Vagina (tissue), 2 donors: ENCODE data around the gene SBK1.
A peak's percentile ranks its signal among the peaks of the same experiment; 100 is the strongest.

Source experiments
- CTCF ChIP-seq, 3 experiments: fragments of 450-650 bp in 2 of 3; fragments of 200-600 bp in 1 of 3; sonication (generic) in 1 of 3; IDR thresholded peaks; one replicate each; pipeline ENCODE4 v1.5.1; 2017 to 2019; ENCODE audit warnings: antibody characterized with exemption in 3 of 3, mild to moderate bottlenecking in 2 of 3, moderate library complexity in 2 of 3
- POLR2A ChIP-seq, 2 donors: fragments of 450-650 bp; IDR thresholded peaks; one replicate each; pipeline ENCODE4 v1.6.1; 2017; ENCODE audit warnings: antibody characterized with exemption in 2 of 2, mild to moderate bottlenecking in 2 of 2, moderate library complexity in 2 of 2

DNA sequence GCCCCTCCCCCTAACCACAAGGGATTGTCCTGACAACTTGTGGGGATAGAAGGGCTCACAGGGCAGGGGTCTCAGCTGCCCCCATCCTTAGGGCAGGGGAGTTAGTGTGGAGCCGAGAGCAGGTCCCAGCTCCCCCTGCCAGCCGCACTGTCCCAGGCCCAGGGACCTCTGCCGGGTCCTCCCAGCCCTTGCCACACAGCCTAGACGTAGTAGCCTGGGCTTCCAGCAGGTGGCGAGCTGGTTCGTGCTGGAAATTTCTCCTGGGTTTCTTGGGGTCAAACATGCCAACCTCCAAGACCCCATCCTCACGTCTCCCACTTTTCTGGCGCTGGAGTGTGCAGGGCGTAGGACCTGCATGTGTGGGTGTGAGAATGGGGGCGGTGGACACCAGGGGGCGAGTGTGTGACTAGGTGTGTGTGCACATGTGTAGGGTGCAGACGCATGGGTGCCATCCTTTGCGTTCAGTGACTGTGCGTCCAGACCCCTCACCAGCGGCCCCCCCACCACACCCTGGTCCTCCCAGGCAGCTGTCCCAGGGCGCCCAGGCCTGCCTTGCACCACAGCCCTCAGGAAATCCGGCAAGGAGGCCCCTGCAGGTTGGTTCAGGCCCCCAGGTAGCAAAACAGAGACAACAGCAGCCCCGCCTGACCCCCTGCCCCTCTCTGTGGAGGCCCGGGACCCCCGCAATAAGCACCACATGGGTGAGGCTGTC lies 29.5 kb downstream of the SBK1 start:
- TF ChIP-seq CTCF (IDR thresholded peaks at IDR 0.05): peak; percentile 18 to 31 (median 18)
- TF ChIP-seq POLR2A (IDR thresholded peaks at IDR 0.05): no peak
